ENCODE measurements around the gene EHD2.

Gene EHD2

DNA sequence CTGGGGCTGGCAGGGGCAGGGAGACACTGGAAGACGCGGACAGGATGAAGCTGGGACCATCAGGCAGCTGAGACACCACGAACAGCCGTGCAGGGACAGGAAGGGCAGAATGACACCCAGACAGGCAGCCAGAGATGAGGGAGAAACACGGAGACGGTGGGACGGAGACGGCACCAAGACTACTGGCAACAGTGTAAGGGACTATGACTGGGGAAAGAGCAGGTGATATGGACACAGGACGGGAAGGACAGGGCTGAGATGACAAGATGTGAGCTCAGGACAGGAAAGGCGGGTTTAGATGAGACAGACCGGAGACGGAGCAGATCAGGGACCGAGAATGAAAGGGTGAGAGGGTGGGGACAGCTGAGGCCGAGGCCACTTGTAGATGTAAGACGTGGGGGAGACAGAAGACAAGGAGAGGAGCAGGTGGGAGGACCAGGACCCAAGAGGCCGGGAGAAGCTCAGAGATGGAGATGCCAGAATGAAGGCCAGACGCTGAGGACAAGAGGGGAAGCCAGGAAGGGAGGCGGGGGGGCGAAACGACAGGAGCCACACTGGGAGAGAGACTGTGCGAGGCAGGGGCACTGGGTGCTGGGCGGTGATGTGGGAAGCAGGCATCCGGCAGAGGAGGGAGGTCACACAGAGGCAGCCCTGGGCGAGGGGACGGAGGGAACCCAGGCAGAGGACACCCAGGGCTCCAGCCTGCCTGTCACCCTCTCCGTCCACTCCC lies 17.5 kb upstream of the EHD2 start:
- no peak overlapping the region for H3K4me3 ChIP-seq (ENCODE audit: low read length)
- no peak for DNase-seq (ENCODE audit: low read depth)
- TF ChIP-seq CTCF (conservative IDR thresholded peaks at IDR 0.05; ENCODE audit: low read depth, low read length), result no peak

- no peak overlapping the region for H3K4me3 ChIP-seq (ENCODE audit: low read length)
- TF ChIP-seq CTCF (conservative IDR thresholded peaks at IDR 0.05; ENCODE audit: low read depth, low read length), result no peak
- DNase-seq (ENCODE audit: low read depth), result no peak
Measured at GRCh38 chr19:47696635-47697034, 16.6 kb upstream of the EHD2 start.

GRCh38 chr19:47697863-47698609 lies 15.2 kb upstream of the EHD2 start:
- peak; percentile 100 for TF ChIP-seq CTCF (conservative IDR thresholded peaks at IDR 0.05; ENCODE audit: low read depth, low read length)
- H3K4me3 ChIP-seq (ENCODE audit: low read length), result no peak overlapping the region
- DNase-seq (ENCODE audit: low read depth), result peak; percentile 29

DNA sequence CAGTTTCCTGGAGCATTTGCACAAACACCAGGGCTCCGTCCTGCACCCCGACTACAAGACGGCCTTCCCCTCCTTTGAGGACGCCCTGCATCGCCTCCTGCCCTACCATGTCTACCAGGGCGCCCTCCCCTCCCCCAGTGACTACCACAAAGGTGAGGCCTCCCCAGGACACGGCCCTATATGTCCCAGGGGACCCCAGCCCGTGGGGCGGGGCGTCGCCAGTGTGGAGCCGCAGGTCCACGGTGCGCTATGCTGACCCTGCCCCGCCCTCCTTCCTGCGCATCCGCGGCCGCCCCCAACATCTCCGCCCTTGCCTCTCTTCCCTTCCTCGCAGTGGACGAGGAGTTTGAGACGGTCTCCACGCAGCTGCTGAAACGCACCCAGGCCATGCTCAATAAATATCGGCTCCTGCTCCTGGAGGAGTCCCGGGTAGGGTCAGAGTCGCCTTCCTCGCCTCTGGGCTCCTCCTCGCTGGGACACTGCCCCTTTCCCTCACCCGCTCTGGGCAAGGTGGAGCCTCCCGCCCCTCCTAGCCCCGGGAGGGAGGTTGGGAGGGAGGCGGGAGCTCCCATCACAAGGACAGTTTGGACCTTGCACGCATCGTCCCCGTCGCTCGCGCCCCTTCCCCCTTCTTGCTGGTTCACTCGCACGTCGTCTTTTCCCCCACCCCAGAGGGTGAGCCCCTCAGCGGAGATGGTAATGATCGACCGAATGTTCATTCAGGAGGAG lies 14.4 kb upstream of the EHD2 start:
- no peak for DNase-seq (ENCODE audit: low read depth)
- TF ChIP-seq CTCF (conservative IDR thresholded peaks at IDR 0.05; ENCODE audit: low read depth, low read length), result no peak

GRCh38 chr19:47699360-47699917 lies 13.8 kb upstream of the EHD2 start:
- no peak for DNase-seq (ENCODE audit: low read depth)
- H3K4me3 ChIP-seq (ENCODE audit: low read length), result no peak overlapping the region
- TF ChIP-seq CTCF (conservative IDR thresholded peaks at IDR 0.05; ENCODE audit: low read depth, low read length), result peak; percentile 84

More for the DNA sequence above, 14.4 kb upstream of the EHD2 start:
- H3K4me3 ChIP-seq (ENCODE audit: low read length), result no peak overlapping the region

DNA sequence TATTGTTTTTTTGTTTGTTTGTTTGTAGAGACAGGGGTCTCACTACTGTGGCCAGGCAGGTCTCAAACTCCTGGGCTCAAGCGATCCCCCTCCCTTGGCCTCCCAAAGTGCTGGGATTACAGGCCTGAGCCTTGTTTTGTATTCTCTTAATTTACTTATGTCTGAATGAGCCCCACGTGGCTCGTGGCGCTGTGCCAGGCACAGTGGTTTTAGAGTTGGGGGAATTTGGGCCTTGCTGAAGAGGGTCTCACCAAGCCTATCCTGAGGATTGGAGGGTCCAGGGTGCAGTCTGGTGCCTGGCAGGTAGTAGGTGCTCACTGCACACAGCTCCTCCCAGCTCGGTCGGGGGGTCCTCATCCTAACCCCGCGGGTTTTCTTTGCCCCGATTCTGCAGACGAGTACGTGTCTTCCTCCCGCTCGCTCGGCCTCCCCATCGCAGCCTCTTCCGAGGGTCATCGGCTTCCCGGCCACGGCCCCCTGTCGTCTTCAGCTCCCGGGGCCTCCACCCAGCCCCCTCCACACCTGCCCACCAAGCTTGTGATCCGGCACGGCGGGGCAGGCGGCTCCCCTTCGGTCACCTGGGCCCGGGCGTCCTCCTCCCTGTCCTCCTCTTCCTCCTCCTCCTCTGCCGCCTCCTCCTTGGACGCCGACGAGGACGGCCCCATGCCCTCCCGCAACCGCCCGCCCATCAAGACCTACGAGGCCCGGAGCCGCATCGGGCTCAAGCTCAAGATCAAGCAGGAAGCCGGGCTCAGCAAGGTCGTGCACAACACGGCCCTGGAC lies 12.1 kb upstream of the EHD2 start:
- no peak overlapping the region for H3K4me3 ChIP-seq (ENCODE audit: low read length)
- no peak for DNase-seq (ENCODE audit: low read depth)
- TF ChIP-seq CTCF (conservative IDR thresholded peaks at IDR 0.05; ENCODE audit: low read depth, low read length), result no peak
